ENCODE measurements around the gene LRP6.

DNA sequence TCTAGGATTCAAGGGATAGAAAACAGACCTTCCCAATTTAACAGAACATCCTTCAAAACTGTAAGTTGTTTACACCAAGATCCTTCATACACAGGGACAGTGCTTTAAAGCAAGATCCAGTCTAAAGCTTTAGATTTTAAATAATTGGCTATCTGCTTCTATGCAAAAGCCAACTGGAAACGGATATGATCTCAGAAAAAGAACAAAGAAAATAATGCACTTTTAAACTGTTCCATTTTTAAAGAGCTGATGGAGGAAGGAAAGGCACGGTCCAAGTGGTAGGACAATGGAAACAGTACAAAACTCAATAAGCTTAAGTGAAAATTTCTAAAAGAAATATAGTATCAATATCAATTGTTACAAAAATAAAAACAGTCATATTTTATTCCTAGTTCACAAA is 27.7 kb downstream of the LRP6 start:
- TF ChIP-seq, protein P1, sequence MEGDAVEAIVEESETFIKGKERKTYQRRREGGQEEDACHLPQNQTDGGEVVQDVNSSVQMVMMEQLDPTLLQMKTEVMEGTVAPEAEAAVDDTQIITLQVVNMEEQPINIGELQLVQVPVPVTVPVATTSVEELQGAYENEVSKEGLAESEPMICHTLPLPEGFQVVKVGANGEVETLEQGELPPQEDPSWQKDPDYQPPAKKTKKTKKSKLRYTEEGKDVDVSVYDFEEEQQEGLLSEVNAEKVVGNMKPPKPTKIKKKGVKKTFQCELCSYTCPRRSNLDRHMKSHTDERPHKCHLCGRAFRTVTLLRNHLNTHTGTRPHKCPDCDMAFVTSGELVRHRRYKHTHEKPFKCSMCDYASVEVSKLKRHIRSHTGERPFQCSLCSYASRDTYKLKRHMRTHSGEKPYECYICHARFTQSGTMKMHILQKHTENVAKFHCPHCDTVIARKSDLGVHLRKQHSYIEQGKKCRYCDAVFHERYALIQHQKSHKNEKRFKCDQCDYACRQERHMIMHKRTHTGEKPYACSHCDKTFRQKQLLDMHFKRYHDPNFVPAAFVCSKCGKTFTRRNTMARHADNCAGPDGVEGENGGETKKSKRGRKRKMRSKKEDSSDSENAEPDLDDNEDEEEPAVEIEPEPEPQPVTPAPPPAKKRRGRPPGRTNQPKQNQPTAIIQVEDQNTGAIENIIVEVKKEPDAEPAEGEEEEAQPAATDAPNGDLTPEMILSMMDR (conservative IDR thresholded peaks at IDR 0.05; ENCODE audit: low read depth, low read length): no peak
- TF ChIP-seq EZH2phosphoT487 (IDR thresholded peaks at IDR 0.05; ENCODE audit: borderline replicate concordance, low read length) (no peak), EZH2 (IDR thresholded peaks at IDR 0.05; ENCODE audit: low read length, unreplicated experiment) (no peak)

Data from PC-3 (cell line).